Measurements from ENCODE around the gene ADGRG7.

GRCh38 chr3:100697172-100697571, 87.8 kb downstream of the ADGRG7 start:
- TF ChIP-seq CTCF (IDR thresholded peaks at IDR 0.05) (no peak), POLR2A (IDR thresholded peaks at IDR 0.05) (no peak), POLR2AphosphoS5 (IDR thresholded peaks at IDR 0.05) (no peak)

Measured in breast epithelium (tissue), 3 donors.